ENCODE data around the gene NFYA. TPM values are rescaled to one million over a fixed set of nuclear protein-coding genes. Genes with fewer than 3 reads are reported as not detected.
A peak's percentile ranks its signal among the peaks of the same experiment; 100 is the strongest.

NFYA gene
- total and polyA plus RNA-seq, 9 of the 15 experiments (the other 6 are each of a cell fraction or from before 2014, with no cell fraction given) = 7.3 to 37.1 (median 21.8) TPM

GRCh38 chr6:41073203-41073967, 611 bp downstream of the NFYA start (continued):
- no peak for TF ChIP-seq MAFG (tag; conservative IDR thresholded peaks at IDR 0.05)
- peak; percentile 64; the same call in 1 of the 2 replicates for TF ChIP-seq ZNF232 (CRISPR knock-in tag; IDR thresholded peaks at IDR 0.05)
- TF ChIP-seq ZFP91 (CRISPR knock-in tag; IDR thresholded peaks at IDR 0.05) = no peak
- peak; percentile 87; the same call in 1 of the 2 replicates for TF ChIP-seq CAMTA2 (CRISPR knock-in tag; conservative IDR thresholded peaks at IDR 0.05)
- no peak for TF ChIP-seq NR4A1 (CRISPR knock-in tag; IDR thresholded peaks at IDR 0.05)
- 0 out of 2 replicates have a peak, but pooled peaks have one; percentile 16 for TF ChIP-seq NR4A1 (tag; IDR thresholded peaks at IDR 0.05)
- peak in 1 of 2 experiments; percentile 4; a peak in 1 of 4 replicates for TF ChIP-seq TBL1XR1 (IDR thresholded peaks at IDR 0.05; ENCODE audit: low read length in 2 of 2)
- TF ChIP-seq EP300 (IDR thresholded peaks at IDR 0.05; ENCODE audit: low read length) = peak; percentile 13; the same call in 1 of the 2 replicates
- TF ChIP-seq FOXJ3 (CRISPR knock-in tag; IDR thresholded peaks at IDR 0.05) = no peak
- TF ChIP-seq MAX (CRISPR knock-in tag; IDR thresholded peaks at IDR 0.05) = peak; percentile 35; the same call in 1 of the 2 replicates
- no peak for TF ChIP-seq HOXB6 (CRISPR knock-in tag; IDR thresholded peaks at IDR 0.05; ENCODE audit: borderline replicate concordance)
- no peak for TF ChIP-seq ATF1 (CRISPR knock-in tag; IDR thresholded peaks at IDR 0.05)
- TF ChIP-seq ATF1 (tag; IDR thresholded peaks at IDR 0.05) = peak; percentile 78; the same call in 1 of the 2 replicates
- 0 out of 4 replicates have a peak, but pooled peaks have one; percentile 14 to 17 for TF ChIP-seq SRF (CRISPR knock-in tag; IDR thresholded peaks at IDR 0.05)
- TF ChIP-seq KLF6 (CRISPR knock-in tag; IDR thresholded peaks at IDR 0.05; ENCODE audit: borderline replicate concordance) = 0 out of 2 replicates have a peak, but pooled peaks have one; percentile 11
- TF ChIP-seq ZBTB7A (IDR thresholded peaks at IDR 0.05; ENCODE audit: borderline replicate concordance, control insufficient read depth, low read depth, low read length) = peak; percentile 100
- TF ChIP-seq SP2 (IDR thresholded peaks at IDR 0.05; ENCODE audit: extremely low read depth, low read depth, low read length, poor library complexity, severe bottlenecking) = no peak
- TF ChIP-seq KAT7 (CRISPR knock-in tag; IDR thresholded peaks at IDR 0.05; ENCODE audit: borderline replicate concordance) = peak; percentile 52; the same call in 1 of the 2 replicates
- peak; percentile 89 for TF ChIP-seq RBFOX2 (IDR thresholded peaks at IDR 0.05; ENCODE audit: low read depth, low read length)
- peak; percentile 19; the same call in 1 of the 2 replicates for TF ChIP-seq ZNF175 (CRISPR knock-in tag; IDR thresholded peaks at IDR 0.05; ENCODE audit: low read depth)
- no peak for TF ChIP-seq RBM17 (IDR thresholded peaks at IDR 0.05; ENCODE audit: borderline replicate concordance, low read depth, low read length)
- peak; percentile 33; the same call in 1 of the 2 replicates for TF ChIP-seq FOXP1 (CRISPR knock-in tag; IDR thresholded peaks at IDR 0.05)
- TF ChIP-seq ZNF639 (CRISPR knock-in tag; conservative IDR thresholded peaks at IDR 0.05 in 1 of 2, IDR thresholded peaks at IDR 0.05 in 1 of 2) = peak in 1 of 2 experiments; percentile 91; a peak in 2 of 4 replicates

Data from K562 (cell line).